Cardiac fibroblast (primary cell): Measurements from ENCODE around the gene CCN6.

Experiments used
- DNase-seq, 2 donors: peaks; one replicate each; pipeline versions ENCODE4 v3.0.0 to v3.0.0-alpha.2; 2010; ENCODE audit warnings: low read depth in 2 of 2
- H3K4me3 ChIP-seq, 2 donors: replicated peaks in 1 of 2; 1 replicate in 1 of 2; 2 replicates in 1 of 2; pipeline ENCODE4 v1.5.1; 2011; ENCODE audit warnings: low read depth in 2 of 2, low read length in 2 of 2, mild to moderate bottlenecking in 2 of 2, moderate library complexity in 1 of 2
- TF ChIP-seq, protein P1 (sequence below): IDR thresholded peaks from one replicate; pipeline ENCODE4 v1.5.1; 2011; ENCODE audit warnings: low read depth, mild to moderate bottlenecking, low read length, inconsistent platforms

Gene CCN6

DNA sequence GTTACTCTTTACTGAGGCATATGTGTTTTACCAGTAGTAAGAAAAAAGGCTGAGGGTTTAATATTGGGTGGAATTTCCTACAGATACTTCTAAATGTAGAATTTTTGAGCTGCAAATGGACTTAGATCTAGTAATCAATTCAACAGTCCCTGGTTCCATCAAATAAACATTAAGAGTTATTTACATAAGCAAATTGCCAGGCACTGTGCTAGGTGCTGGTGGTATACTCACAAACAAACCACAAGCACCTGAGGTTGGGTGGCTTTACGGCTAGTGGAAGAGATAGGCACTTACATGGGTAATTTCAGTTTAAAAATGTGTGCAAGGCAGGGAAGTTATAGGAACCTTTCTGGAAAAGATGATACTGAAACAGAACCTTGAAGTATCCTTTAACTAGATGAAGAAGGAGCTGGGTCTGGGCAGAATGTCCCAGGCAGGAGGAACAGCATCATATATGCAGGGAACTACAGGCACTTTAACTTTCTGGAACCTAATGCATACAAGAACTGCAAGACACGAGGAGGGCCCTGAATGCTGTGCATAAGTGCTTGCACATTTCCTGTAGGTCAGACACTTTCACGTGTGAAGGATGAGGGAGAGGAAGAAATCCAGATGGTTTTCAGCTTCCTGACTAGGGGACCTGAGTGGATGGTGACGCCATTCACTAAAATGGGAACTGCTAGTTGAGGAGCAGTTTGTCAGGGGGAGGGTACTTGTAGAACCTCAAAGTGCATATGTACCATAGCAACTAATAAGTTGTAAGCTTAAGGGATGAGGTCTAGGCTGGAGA is 4.5 kb downstream of the CCN6 start:
- TF ChIP-seq, protein P1, sequence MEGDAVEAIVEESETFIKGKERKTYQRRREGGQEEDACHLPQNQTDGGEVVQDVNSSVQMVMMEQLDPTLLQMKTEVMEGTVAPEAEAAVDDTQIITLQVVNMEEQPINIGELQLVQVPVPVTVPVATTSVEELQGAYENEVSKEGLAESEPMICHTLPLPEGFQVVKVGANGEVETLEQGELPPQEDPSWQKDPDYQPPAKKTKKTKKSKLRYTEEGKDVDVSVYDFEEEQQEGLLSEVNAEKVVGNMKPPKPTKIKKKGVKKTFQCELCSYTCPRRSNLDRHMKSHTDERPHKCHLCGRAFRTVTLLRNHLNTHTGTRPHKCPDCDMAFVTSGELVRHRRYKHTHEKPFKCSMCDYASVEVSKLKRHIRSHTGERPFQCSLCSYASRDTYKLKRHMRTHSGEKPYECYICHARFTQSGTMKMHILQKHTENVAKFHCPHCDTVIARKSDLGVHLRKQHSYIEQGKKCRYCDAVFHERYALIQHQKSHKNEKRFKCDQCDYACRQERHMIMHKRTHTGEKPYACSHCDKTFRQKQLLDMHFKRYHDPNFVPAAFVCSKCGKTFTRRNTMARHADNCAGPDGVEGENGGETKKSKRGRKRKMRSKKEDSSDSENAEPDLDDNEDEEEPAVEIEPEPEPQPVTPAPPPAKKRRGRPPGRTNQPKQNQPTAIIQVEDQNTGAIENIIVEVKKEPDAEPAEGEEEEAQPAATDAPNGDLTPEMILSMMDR = no peak

DNA sequence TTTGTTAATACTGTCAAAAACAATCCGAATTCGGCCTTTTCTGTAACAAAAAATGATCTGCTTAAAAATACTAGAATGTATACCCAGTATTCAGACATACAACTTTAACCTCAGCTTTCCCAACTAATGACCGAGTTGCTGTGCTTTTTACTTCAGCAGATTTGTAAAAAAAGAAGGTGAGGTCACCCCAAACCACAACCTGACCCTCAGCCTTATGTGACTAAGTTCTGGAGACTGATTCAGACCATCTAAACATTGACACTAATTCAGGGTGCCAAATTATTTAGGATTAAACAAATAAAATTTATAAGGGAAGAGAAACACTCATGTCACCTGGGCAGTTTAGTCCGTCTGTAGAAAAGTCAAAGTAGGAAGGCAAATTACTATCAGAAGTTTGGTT is 7.7 kb downstream of the CCN6 start:
- TF ChIP-seq, protein P1 = no peak
- peak in 1 of 2 donors; percentile 62 for DNase-seq
- H3K4me3 ChIP-seq = no peak overlapping the region

More for the DNA sequence above, 4.5 kb downstream of the CCN6 start:
- H3K4me3 ChIP-seq = no peak overlapping the region
- no peak for DNase-seq

DNA sequence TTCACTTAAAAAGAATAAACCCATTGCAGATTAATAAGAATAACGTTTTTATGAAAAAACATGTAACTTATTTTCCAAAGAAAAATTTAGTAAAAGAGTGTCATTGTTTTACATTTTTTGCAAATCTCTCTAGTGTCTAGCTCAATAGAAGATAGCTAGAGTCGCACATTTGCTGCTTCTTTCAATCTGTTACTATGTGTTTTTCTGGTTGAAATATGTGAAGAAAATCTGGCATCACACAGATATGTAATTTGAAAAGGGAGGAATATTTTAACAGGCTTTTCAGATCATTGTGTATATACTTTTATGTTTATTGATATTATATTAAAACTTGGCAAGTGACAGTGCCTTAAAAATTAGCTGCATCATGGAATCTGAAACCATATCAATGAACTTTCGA is 9.1 kb downstream of the CCN6 start:
- no peak overlapping the region for H3K4me3 ChIP-seq
- TF ChIP-seq, protein P1 = no peak
- no peak for DNase-seq

DNA sequence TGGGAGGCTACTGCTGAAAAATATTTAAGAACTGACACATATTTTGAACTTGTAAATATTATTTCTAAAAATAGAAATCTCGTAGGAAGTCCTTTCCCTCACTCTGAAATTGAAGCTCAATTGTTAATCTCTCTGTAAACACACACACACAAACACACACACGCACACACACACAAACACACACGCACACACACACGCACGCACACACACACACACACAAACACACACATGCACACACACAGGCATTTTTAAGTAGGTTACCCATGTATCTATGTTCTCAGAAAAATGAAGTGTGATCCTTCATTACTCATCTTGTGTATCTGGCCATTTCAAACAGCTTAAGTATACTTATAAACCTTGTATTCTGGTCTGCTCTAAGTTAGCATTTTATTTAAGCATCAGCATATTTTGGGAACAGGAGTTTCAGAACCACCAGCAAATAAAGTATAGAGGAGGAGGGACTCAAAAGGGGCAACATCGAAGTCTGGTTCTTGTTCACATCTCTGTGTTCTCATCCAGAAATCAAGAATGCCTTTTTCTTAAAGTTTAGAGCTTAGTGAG is 11.6 kb downstream of the CCN6 start:
- TF ChIP-seq, protein P1 = no peak
- no peak overlapping the region for H3K4me3 ChIP-seq
- no peak for DNase-seq

DNA sequence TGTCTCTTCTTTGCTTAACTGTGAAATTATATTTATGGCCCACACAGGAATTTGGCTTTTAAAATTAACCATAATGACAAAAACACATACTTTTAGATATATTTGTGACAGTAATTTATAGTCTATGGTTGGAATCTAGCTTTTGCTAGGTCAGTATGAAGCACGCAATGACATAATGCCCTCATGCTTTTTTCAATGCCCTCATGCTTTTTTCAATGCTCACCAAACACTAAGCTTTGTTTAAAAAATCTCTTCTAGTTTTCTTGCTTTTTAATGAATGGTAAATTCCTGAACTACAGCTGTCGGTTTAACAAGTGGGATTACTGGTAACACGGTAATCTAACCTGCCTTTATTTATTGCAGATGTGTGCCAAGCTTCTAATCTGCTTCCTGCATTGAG is 12.7 kb downstream of the CCN6 start:
- TF ChIP-seq, protein P1 = no peak
- no peak for DNase-seq
- H3K4me3 ChIP-seq = no peak overlapping the region

DNA sequence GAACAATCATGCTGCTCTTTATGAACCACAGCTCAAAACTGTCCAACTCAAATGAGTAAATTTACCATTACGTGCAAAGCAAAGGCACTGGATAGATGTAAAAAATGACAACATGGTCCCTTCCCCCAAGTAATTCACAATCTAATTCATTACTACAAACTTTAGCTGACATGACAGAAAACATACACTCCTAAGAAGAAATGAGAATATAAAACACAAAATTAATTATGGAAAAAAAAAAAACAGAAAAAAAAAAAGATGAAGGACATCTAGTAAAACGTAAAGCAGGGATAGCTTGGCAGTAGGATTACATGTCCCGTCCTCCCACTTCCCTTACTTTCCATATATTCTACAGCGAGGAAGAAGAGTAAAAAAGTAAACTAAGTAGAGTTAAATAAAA is 27.7 kb downstream of the CCN6 start:
- TF ChIP-seq, protein P1 = no peak
- no peak overlapping the region for H3K4me3 ChIP-seq
- DNase-seq = no peak
